Transverse colon (tissue), 4 donors: ENCODE data around the gene ADAM10. TPM values are rescaled to one million over a fixed set of nuclear protein-coding genes. Genes with fewer than 3 reads are reported as not detected.

Experiments
- DNase-seq: peaks from one replicate; pipeline ENCODE4 v3.0.0-alpha.2; 2019
- H3K27ac ChIP-seq, 4 donors: fragments of 200-600 bp; sonication (generic); 2 replicates each; pipeline ENCODE4 v1.5.1; 2016 to 2018; ENCODE audit warnings: inconsistent platforms in 4 of 4
- H3K27me3 ChIP-seq: fragments of 200-600 bp; sonication (generic); 2 replicates; pipeline ENCODE4 v1.5.1; 2017; ENCODE audit warnings: inconsistent platforms
- H3K36me3 ChIP-seq, 4 donors: fragments of 200-600 bp; sonication (generic); 2 replicates each; pipeline ENCODE4 v1.5.1; 2017 to 2019; ENCODE audit warnings: inconsistent platforms in 4 of 4
- H3K4me1 ChIP-seq, 4 donors: fragments of 200-600 bp; sonication (generic); 2 replicates each; pipeline ENCODE4 v1.5.1; 2017 to 2020; ENCODE audit warnings: inconsistent platforms in 4 of 4
- H3K4me3 ChIP-seq, 4 donors: fragments of 200-600 bp; sonication (generic); 1 replicate in 1 of 4; 2 replicates in 3 of 4; pipeline versions ENCODE4 v1.5.1 to v1.6.1; 2017 to 2019; ENCODE audit warnings: inconsistent platforms in 4 of 4
- H3K9me3 ChIP-seq, 2 donors: fragments of 200-600 bp; sonication (generic); 2 replicates each; pipeline ENCODE4 v1.5.1; 2017 to 2019; ENCODE audit warnings: inconsistent platforms in 2 of 2
- EP300 ChIP-seq: sonication (generic); formaldehyde crosslinking; IDR thresholded peaks from one replicate; pipeline ENCODE4 v1.6.1; 2017; ENCODE audit warnings: antibody characterized with exemption, low read depth
- POLR2A ChIP-seq: fragments of 450-650 bp; IDR thresholded peaks from one replicate; pipeline ENCODE4 v1.6.1; 2016; ENCODE audit warnings: antibody characterized with exemption, mild to moderate bottlenecking, moderate library complexity
- POLR2AphosphoS5 ChIP-seq, 3 donors: sonication (generic); formaldehyde crosslinking; IDR thresholded peaks; one replicate each; pipeline ENCODE4 v1.6.1; 2016; ENCODE audit warnings: antibody characterized with exemption in 3 of 3
- WGBS, 2 donors: methylation state at CpG; one replicate each; pipeline ENCODE4 v1.1.5; 2018; ENCODE audit warnings: low coverage in 1 of 2; 5-methylcytosine and 5-hydroxymethylcytosine counted together
- in situ Hi-C, 4 donors: fragments of 200-750 bp; cut with MboI; loops; one replicate each; pipeline versions ENCODE4 v1.15.0 to v1.15.1; 2017; ENCODE audit warnings: low sequenced_read_pairs in 3 of 4, low pct_ligation_motif_present in 1 of 4, low pct_unique_long_range_greater_than_20kb in 1 of 4
- intact Hi-C: fragments of 100-400 bp; cut with DNase I; formaldehyde crosslinking; loops from one replicate; pipeline ENCODE4 v1.15.1; 2023; ENCODE audit warnings: low total_unique reads
- total RNA-seq, 4 donors: library from RNA; depleted of rRNA; stranded (reverse); fragments of >200 nt; gene quantifications; one replicate each; pipeline ENCODE4 v1.1.0, GENCODE V29; 2016
- TF ChIP-seq, protein P1 (sequence below), 5 experiments: fragments of 200-600 bp in 3 of 5; fragments of 450-650 bp in 2 of 5; sonication (generic) in 3 of 5; IDR thresholded peaks; 1 replicate in 2 of 5; 2 replicates in 3 of 5; pipeline ENCODE4 v1.5.1; 2016 to 2017; ENCODE audit warnings: antibody characterized with exemption in 5 of 5, inconsistent platforms in 3 of 5, mild to moderate bottlenecking in 2 of 5, moderate library complexity in 1 of 5

The ADAM10 gene
- total RNA-seq, 4 donors from 2014 or later, result 45.3 to 941 (median 69.1) TPM

DNA sequence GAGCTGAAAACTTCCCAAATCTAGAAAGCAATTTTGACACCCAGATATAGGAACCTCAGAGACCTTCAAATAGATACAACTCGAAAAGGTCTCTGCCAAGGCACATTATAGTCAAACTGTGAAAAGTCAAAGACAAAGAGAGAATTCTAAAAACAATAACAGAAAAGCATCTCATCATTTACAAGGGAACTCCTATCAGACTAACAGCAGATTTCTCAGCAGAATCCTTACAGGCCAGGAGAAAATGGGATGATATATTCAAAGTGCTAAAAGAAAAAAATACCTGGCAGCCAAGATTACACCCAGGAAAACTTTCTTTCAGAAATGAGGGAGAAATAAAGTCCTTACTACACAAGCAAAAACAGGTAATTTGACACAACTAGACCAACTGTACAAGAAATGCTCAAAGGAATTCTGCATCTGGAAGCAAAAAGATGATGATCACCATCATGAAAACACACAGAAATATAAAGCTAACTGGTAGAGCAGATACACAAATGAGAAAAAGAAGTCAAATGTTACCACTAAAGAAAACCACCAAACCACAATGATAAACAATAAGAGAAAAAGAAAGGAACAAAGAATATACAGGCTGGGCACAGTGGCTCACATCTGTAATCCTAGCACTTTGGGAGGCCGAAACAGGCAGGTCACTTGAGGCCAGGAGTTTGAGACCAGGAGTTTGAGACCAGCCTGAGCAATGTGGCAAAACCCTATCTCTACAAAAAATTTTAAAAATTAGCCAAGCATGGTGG lies 50.4 kb downstream of the ADAM10 start:
- intact Hi-C loops, result no loop called here
- Histone ChIP-seq H3K4me3 (no peak overlapping the region), H3K27me3 (no peaks in the 10 kb centered on the region), H3K36me3 (no peaks in the 10 kb centered on the region), H3K4me1 (peaks cover 0 to 4% (median 0%) of the 10 kb centered on the region in 4 donors), H3K27ac (no peak overlapping the region), H3K9me3 (peaks cover 0 to 5% of the 10 kb centered on the region in 2 donors)
- TF ChIP-seq EP300 (no peak), POLR2A (no peak), POLR2AphosphoS5 (IDR thresholded peaks at IDR 0.05) (no peak)
- TF ChIP-seq, protein P1, sequence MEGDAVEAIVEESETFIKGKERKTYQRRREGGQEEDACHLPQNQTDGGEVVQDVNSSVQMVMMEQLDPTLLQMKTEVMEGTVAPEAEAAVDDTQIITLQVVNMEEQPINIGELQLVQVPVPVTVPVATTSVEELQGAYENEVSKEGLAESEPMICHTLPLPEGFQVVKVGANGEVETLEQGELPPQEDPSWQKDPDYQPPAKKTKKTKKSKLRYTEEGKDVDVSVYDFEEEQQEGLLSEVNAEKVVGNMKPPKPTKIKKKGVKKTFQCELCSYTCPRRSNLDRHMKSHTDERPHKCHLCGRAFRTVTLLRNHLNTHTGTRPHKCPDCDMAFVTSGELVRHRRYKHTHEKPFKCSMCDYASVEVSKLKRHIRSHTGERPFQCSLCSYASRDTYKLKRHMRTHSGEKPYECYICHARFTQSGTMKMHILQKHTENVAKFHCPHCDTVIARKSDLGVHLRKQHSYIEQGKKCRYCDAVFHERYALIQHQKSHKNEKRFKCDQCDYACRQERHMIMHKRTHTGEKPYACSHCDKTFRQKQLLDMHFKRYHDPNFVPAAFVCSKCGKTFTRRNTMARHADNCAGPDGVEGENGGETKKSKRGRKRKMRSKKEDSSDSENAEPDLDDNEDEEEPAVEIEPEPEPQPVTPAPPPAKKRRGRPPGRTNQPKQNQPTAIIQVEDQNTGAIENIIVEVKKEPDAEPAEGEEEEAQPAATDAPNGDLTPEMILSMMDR (IDR thresholded peaks at IDR 0.05), result no peak
- in situ Hi-C loops, result no loop called here
- no peak for DNase-seq
- 76 to 89% methylated on average over 2 of the region's 2 CpGs for WGBS, 2 donors

DNA sequence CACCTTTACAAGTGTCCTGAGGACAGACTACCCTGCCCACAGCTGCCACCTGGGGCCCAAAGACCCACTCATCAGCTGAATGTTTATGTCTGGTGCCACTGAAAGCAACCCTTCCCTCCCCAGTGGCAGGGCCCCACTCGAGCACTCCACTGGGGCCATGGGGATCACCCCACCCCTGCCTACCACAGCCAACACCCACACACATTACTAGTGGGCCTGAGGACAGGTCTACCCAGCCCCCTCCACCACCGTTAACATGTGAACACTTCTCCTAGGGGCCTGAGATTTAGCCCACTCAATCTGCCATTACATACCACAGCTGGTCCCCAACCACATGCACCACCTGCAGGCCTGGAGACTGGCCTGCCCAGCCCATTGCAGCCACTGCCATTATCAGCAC lies 52.3 kb downstream of the ADAM10 start:
- Histone ChIP-seq H3K27ac (no peak overlapping the region), H3K4me1 (peaks cover 0 to 4% (median 0%) of the 10 kb centered on the region in 4 donors), H3K9me3 (peaks cover 0 to 5% of the 10 kb centered on the region in 2 donors), H3K27me3 (no peaks in the 10 kb centered on the region), H3K36me3 (no peaks in the 10 kb centered on the region), H3K4me3 (no peak overlapping the region)
- in situ Hi-C loops, result no loop called here
- DNase-seq, result no peak
- intact Hi-C loops, result no loop called here
- TF ChIP-seq, protein P1 (IDR thresholded peaks at IDR 0.05), result no peak
- TF ChIP-seq POLR2AphosphoS5 (IDR thresholded peaks at IDR 0.05), result no peak
- no peak for TF ChIP-seq EP300
- TF ChIP-seq POLR2A, result no peak
- WGBS, 2 donors, result 100% methylated on average over 1 of the region's 2 CpGs; no CpG with 5 or more reads in 1 of the 2 donors

DNA sequence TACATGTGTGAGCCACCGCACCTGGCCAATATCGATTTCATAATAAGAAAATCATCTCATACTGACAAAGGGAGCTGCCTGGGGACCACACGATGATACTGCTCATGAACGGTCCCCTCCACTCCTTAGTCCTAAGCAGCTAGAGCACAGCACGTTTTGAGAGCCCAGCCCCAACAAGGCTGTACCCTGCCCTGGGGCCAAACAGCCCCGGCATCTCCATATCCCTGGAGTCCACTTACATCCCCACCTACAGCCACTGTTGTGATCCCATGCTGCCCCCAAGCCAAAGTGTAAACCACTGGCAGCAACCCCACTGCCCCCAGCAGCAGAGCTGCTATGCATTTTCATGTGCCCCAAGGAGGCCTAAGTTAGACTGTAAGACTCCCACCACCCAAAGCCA lies 52.8 kb downstream of the ADAM10 start:
- WGBS, 2 donors, result 94% methylated on average over 6 of the region's 6 CpGs; no CpG with 5 or more reads in 1 of the 2 donors
- no peak for TF ChIP-seq EP300
- no peak for TF ChIP-seq POLR2AphosphoS5 (IDR thresholded peaks at IDR 0.05)
- TF ChIP-seq POLR2A, result no peak
- TF ChIP-seq, protein P1 (IDR thresholded peaks at IDR 0.05), result no peak
- no peaks in the 10 kb centered on the region for H3K27me3 ChIP-seq
- in situ Hi-C loops (no loop called here), intact Hi-C loops (no loop called here)
- H3K27ac ChIP-seq, result no peak overlapping the region
- no peaks in the 10 kb centered on the region for H3K36me3 ChIP-seq
- no peak for DNase-seq
- H3K4me3 ChIP-seq, result no peak overlapping the region
- peaks cover 0 to 5% of the 10 kb centered on the region in 2 donors for H3K9me3 ChIP-seq
- H3K4me1 ChIP-seq, result peaks cover 0 to 4% (median 0%) of the 10 kb centered on the region in 4 donors

DNA sequence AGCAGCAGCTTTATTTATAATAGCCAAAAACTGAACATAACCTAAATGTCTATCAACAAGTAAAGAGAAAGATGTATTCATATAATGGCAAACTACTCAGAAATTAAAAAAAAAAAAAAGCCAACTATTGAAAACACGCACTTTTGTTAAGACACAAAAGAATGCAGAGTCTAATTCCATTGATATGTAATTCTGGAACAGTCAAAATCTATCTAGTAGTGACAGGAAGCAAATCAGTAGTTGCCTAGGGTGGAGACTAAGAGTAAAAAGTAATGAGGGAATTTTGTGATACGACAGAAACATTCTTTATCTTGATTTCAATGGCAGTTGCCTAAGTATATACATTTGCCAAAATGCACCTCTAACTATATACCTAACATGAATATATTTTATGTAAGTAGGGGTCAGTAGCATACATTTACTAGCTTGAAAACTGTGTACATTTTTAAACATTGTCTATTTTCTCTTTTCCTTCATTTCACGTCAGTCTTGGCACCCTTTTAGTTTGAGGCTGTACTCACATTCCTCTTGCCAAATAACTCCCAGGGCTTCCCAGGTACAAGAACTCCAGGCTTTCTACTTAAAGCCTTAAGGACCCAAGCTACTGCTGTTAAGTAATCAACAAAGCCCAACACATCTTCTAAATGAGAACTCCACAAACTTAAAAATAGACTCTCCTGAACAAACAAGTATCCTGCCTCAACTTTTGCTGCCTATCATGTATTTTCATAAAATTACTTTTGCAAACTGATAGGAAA lies 54.7 kb downstream of the ADAM10 start:
- no peak for DNase-seq
- Histone ChIP-seq H3K4me3 (no peak overlapping the region), H3K36me3 (no peaks in the 10 kb centered on the region), H3K4me1 (peaks cover 0 to 4% (median 0%) of the 10 kb centered on the region in 4 donors), H3K9me3 (peaks cover 0 to 5% of the 10 kb centered on the region in 2 donors), H3K27ac (no peak overlapping the region), H3K27me3 (no peaks in the 10 kb centered on the region)
- intact Hi-C loops, result no loop called here
- 74 to 83% methylated on average over 2 to 3 of the region's 3 CpGs for WGBS, 2 donors
- TF ChIP-seq, protein P1 (IDR thresholded peaks at IDR 0.05), result no peak
- no peak for TF ChIP-seq EP300
- TF ChIP-seq POLR2AphosphoS5 (IDR thresholded peaks at IDR 0.05), result no peak
- TF ChIP-seq POLR2A, result no peak
- in situ Hi-C loops, result no loop called here
